Upper lobe of left lung (tissue), 6 donors: Measurements from ENCODE around the gene POU3F1. TPM values are rescaled to one million over a fixed set of nuclear protein-coding genes. Genes with fewer than 3 reads are reported as not detected.
A peak's percentile ranks its signal among the peaks of the same experiment; 100 is the strongest.

Experiments used
- ATAC-seq, 2 donors: fragments of 200-7000 bp; cut with Tn5 transposase; one replicate each; pipeline ENCODE4 v1.9.1; 2022; ENCODE audit warnings: mild to moderate bottlenecking in 2 of 2, moderate library complexity in 2 of 2; ENCODE audit not compliant: low FRiP score in 2 of 2
- DNase-seq, 2 donors: peaks; one replicate each; pipeline ENCODE4 v3.0.0-alpha.2; 2019 to 2020
- H3K27ac ChIP-seq, 4 donors: fragments of 200-600 bp; sonication (generic); one replicate each; pipeline ENCODE4 v1.5.1; 2016 to 2019
- H3K27me3 ChIP-seq, 4 donors: fragments of 200-600 bp; sonication (generic); one replicate each; pipeline ENCODE4 v1.5.1; 2017 to 2019
- H3K36me3 ChIP-seq, 4 donors: fragments of 200-600 bp; sonication (generic); one replicate each; pipeline ENCODE4 v1.5.1; 2016 to 2019
- H3K4me1 ChIP-seq, 4 donors: fragments of 200-600 bp; sonication (generic); one replicate each; pipeline ENCODE4 v1.5.1; 2018 to 2019
- H3K4me3 ChIP-seq, 4 donors: fragments of 200-600 bp; sonication (generic); one replicate each; pipeline ENCODE4 v1.5.1; 2017 to 2019; ENCODE audit warnings: mild to moderate bottlenecking in 2 of 4, moderate library complexity in 1 of 4
- H3K9me3 ChIP-seq, 4 donors: fragments of 200-600 bp; sonication (generic); one replicate each; pipeline ENCODE4 v1.5.1; 2018 to 2019
- CTCF ChIP-seq, 6 experiments: fragments of 450-650 bp in 4 of 6; fragments of 200-600 bp in 2 of 6; sonication (generic) in 2 of 6; IDR thresholded peaks; one replicate each; pipeline ENCODE4 v1.5.1; 2016 to 2019; ENCODE audit warnings: antibody characterized with exemption in 6 of 6
- EP300 ChIP-seq, 4 donors: sonication (generic); formaldehyde crosslinking; IDR thresholded peaks; one replicate each; pipeline ENCODE4 v1.5.1; 2017; ENCODE audit warnings: antibody characterized with exemption in 4 of 4, control low read depth in 2 of 4
- POLR2A ChIP-seq, 4 donors: fragments of 450-650 bp; IDR thresholded peaks; one replicate each; pipeline ENCODE4 v1.5.1; 2016 to 2017; ENCODE audit warnings: antibody characterized with exemption in 4 of 4, mild to moderate bottlenecking in 2 of 4
- POLR2AphosphoS5 ChIP-seq, 2 donors: sonication (generic); formaldehyde crosslinking; IDR thresholded peaks; one replicate each; pipeline ENCODE4 v1.5.1; 2017; ENCODE audit warnings: antibody characterized with exemption in 2 of 2
- WGBS, 2 donors: methylation state at CpG; one replicate each; pipeline ENCODE4 v1.1.5; 2017 to 2018; 5-methylcytosine and 5-hydroxymethylcytosine counted together
- total RNA-seq, 6 donors: library from RNA; depleted of rRNA in 4 of 6; stranded (reverse); fragments of >200 nt in 4 of 6; gene quantifications; one replicate each; pipeline versions ENCODE4 v1.1.0 to v1.2.1, GENCODE V29; 2016 to 2021
- donor health status: DM: no; HTN: no; CAD: no; lungs with moderate emphysema.
- donor health status: DM: no; HTN: yes; CAD: no; lungs with severe emphysema.

Gene POU3F1
- total RNA-seq, 6 donors from 2014 or later: 0.40 to 1.0 TPM; not detected in 4

GRCh38 chr1:38026592-38027200 is 19.9 kb downstream of the POU3F1 start:
- ATAC-seq (peak; percentile 48 to 80), DNase-seq (peak in 1 of 2 donors; percentile 84)
- WGBS, 2 donors: 59 to 68% methylated on average over 5 to 8 of the region's 8 CpGs
- peaks cover 27 to 48% (median 39%) of the 10 kb centered on the region in 4 donors for H3K4me1 ChIP-seq
- H3K27ac ChIP-seq: no peak overlapping the region
- TF ChIP-seq CTCF (IDR thresholded peaks at IDR 0.05): peak; percentile 40 to 74 (median 67)
- no peak for TF ChIP-seq POLR2AphosphoS5 (IDR thresholded peaks at IDR 0.05)
- H3K4me3 ChIP-seq: no peak overlapping the region
- H3K9me3 ChIP-seq: no peaks in the 10 kb centered on the region
- H3K36me3 ChIP-seq: peaks cover 30 to 46% (median 40%) of the 10 kb centered on the region in 4 donors
- no peaks in the 10 kb centered on the region for H3K27me3 ChIP-seq

DNA sequence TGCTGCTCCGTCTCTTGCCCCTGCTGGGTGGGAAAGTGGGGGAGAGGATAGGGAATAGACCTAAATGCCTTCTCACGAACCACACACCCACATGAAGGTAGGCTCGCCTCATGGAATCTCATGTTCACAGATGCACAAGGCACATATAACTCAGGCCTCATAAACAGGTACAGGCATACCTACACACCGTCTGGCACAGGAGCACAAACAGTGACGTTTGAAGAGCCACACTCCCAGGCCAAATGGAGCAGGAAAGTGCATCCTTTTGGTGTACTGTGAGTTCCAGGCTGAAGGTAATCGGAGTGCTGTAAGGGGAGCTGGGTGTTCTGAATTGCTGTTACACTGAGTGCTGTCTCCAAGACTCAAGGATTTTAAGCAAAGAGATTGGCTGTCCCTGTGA is 20.9 kb downstream of the POU3F1 start:
- TF ChIP-seq POLR2AphosphoS5 (IDR thresholded peaks at IDR 0.05) (no peak), EP300 (IDR thresholded peaks at IDR 0.05) (no peak), POLR2A (IDR thresholded peaks at IDR 0.05) (no peak), CTCF (IDR thresholded peaks at IDR 0.05) (no peak)
- Histone ChIP-seq H3K4me3 (no peak overlapping the region), H3K27me3 (no peaks in the 10 kb centered on the region), H3K9me3 (no peaks in the 10 kb centered on the region), H3K4me1 (peaks cover 22 to 41% (median 35%) of the 10 kb centered on the region in 4 donors), H3K27ac (no peak overlapping the region), H3K36me3 (peaks cover 30 to 57% (median 50%) of the 10 kb centered on the region in 4 donors)
- ATAC-seq (no peak), DNase-seq (no peak)
- 91 to 94% methylated on average over 4 to 6 of the region's 6 CpGs for WGBS, 2 donors

DNA sequence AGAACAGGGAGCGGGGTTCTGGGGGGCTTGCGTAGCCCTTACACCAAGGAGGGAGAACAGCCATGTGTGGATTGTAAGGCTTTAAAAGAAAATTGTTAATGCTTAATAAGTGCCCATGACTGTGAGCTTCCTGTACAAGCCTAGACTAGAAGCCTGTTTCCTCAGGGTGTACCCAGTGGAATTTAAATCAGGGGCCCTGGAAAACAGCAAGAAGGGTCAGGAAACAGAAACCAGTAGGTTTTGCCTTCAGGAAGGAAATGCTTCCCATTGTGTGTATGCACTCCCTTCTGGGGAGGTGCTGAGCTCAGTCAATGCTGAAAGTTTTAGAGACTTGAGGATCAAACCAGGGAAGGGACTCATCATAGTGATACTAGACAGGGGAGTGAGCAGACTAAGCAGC is 21.4 kb downstream of the POU3F1 start:
- 92 to 100% methylated on average over 2 of the region's 2 CpGs for WGBS, 2 donors
- peaks cover 30 to 61% (median 54%) of the 10 kb centered on the region in 4 donors for H3K36me3 ChIP-seq
- ATAC-seq: no peak
- peaks cover 18 to 37% (median 31%) of the 10 kb centered on the region in 4 donors for H3K4me1 ChIP-seq
- H3K27ac ChIP-seq: no peak overlapping the region
- no peak overlapping the region for H3K4me3 ChIP-seq
- no peak for TF ChIP-seq CTCF (IDR thresholded peaks at IDR 0.05)
- no peak for TF ChIP-seq POLR2AphosphoS5 (IDR thresholded peaks at IDR 0.05)
- no peak for TF ChIP-seq EP300 (IDR thresholded peaks at IDR 0.05)
- H3K27me3 ChIP-seq: no peaks in the 10 kb centered on the region
- no peaks in the 10 kb centered on the region for H3K9me3 ChIP-seq
- DNase-seq: no peak

DNA sequence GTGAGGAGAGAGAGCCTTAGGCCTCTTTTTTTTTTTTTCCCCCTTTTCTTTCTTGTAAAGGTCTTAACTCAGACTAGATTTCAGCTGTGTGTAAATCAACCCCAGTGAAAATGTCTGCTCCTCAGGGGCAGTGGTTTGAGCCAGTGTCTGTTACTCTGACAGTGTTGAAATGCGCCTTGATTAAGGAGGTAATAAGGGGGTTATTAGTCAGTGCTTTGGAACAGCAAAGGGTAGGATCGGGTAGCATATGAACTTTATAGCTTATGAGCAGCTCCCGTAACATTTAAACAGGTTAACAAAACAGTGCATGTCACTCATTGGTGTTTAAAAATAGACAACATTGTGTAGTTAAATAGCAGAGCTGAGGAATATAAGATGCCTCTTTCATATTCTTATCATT is 23.8 kb downstream of the POU3F1 start:
- H3K27ac ChIP-seq: no peak overlapping the region
- H3K4me1 ChIP-seq: peaks cover 4 to 13% (median 10%) of the 10 kb centered on the region in 4 donors
- H3K36me3 ChIP-seq: peaks cover 39 to 85% (median 74%) of the 10 kb centered on the region in 4 donors
- WGBS, 2 donors: 95 to 97% methylated on average over 3 of the region's 3 CpGs
- ATAC-seq: no peak
- no peaks in the 10 kb centered on the region for H3K27me3 ChIP-seq
- no peak for DNase-seq
- no peaks in the 10 kb centered on the region for H3K9me3 ChIP-seq
- H3K4me3 ChIP-seq: no peak overlapping the region
- no peak for TF ChIP-seq POLR2A (IDR thresholded peaks at IDR 0.05)
- no peak for TF ChIP-seq EP300 (IDR thresholded peaks at IDR 0.05)
- TF ChIP-seq CTCF (IDR thresholded peaks at IDR 0.05): no peak
- TF ChIP-seq POLR2AphosphoS5 (IDR thresholded peaks at IDR 0.05): no peak

DNA sequence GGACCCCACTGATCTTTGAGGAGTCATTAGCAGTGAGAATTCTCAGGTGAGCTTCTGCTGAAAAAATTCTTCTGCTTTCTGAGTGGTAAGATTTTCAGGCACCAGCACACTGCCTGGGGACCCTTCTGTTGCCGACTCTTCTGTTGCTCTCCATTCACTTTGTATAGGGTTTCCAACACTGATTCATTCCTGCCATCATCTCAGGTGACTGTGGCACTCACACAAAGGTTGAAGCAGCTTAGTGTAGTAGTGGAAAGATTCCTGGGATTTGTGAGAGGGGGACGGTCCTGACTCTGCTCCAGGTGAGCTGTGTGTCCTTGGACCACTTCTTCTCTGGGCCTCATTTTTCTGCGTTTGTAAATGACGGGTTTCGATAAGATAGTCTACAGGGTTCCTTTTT is 24.6 kb downstream of the POU3F1 start:
- no peaks in the 10 kb centered on the region for H3K27me3 ChIP-seq
- peaks cover 39 to 94% (median 81%) of the 10 kb centered on the region in 4 donors for H3K36me3 ChIP-seq
- TF ChIP-seq CTCF (IDR thresholded peaks at IDR 0.05): no peak
- TF ChIP-seq POLR2A (IDR thresholded peaks at IDR 0.05): no peak
- no peak for TF ChIP-seq EP300 (IDR thresholded peaks at IDR 0.05)
- TF ChIP-seq POLR2AphosphoS5 (IDR thresholded peaks at IDR 0.05): no peak
- H3K4me3 ChIP-seq: no peak overlapping the region
- WGBS, 2 donors: 95 to 96% methylated on average over 5 of the region's 5 CpGs
- peaks cover 3 to 7% (median 4%) of the 10 kb centered on the region in 4 donors for H3K4me1 ChIP-seq
- no peak overlapping the region for H3K27ac ChIP-seq
- ATAC-seq (no peak), DNase-seq (no peak)
- H3K9me3 ChIP-seq: no peaks in the 10 kb centered on the region
